H1 (cell line): ENCODE data around the gene APPL2. TPM values are rescaled to one million over a fixed set of nuclear protein-coding genes. Genes with fewer than 3 reads are reported as not detected.

ENCODE experiments used
- ATF2 ChIP-seq: IDR thresholded peaks from 2 replicates; pipeline ENCODE4 v1.6.1; 2012; ENCODE audit warnings: low read length, inconsistent platforms
- BACH1 ChIP-seq: IDR thresholded peaks from 2 replicates; pipeline ENCODE4 v1.6.1; 2012; ENCODE audit warnings: low read length, improper control_type of control experiment
- BRCA1 ChIP-seq: IDR thresholded peaks from 2 replicates; pipeline ENCODE4 v1.6.1; 2012; ENCODE audit warnings: low read depth, low read length, improper control_type of control experiment
- CBX8 ChIP-seq: fragments of 300-800, 300-1000 bp; sonication (generic); IDR thresholded peaks from 2 replicates; pipeline ENCODE4 v1.7.1; 2016; ENCODE audit warnings: low read depth, low read length, borderline replicate concordance
- CHD1 ChIP-seq: IDR thresholded peaks from 2 replicates; pipeline ENCODE4 v1.6.1; 2012; ENCODE audit warnings: low read depth, low read length, improper control_type of control experiment
- CHD2 ChIP-seq: IDR thresholded peaks from 2 replicates; pipeline ENCODE4 v1.6.1; 2012; ENCODE audit warnings: low read length, improper control_type of control experiment
- CREB1 ChIP-seq: IDR thresholded peaks from 2 replicates; pipeline ENCODE4 v1.6.1; 2012; ENCODE audit warnings: inconsistent platforms
- CTBP2 ChIP-seq: IDR thresholded peaks from 2 replicates; pipeline ENCODE4 v1.7.0; 2011; ENCODE audit warnings: borderline replicate concordance, mild to moderate bottlenecking, moderate library complexity, mixed read lengths, low read length; ENCODE audit not compliant: insufficient read depth, insufficient read length
- CTCF ChIP-seq, 3 experiments: IDR thresholded peaks; 1 replicate in 2 of 3; 2 replicates in 1 of 3; pipeline versions ENCODE4 v1.5.1 to v1.6.1; 2011; ENCODE audit warnings: low read length in 3 of 3, mild to moderate bottlenecking in 3 of 3, inconsistent platforms in 2 of 3, low read depth in 1 of 3, moderate library complexity in 1 of 3; ENCODE audit not compliant: insufficient read depth in 1 of 3; ENCODE audit errors: control extremely low read depth in 1 of 3
- FOSL1 ChIP-seq: IDR thresholded peaks from 2 replicates; pipeline ENCODE4 v1.6.1; 2011; ENCODE audit warnings: mild to moderate bottlenecking, low read depth, low read length, moderate library complexity; ENCODE audit not compliant: insufficient read depth
- GABPA ChIP-seq: IDR thresholded peaks from 2 replicates; pipeline ENCODE4 v1.6.1; 2011; ENCODE audit warnings: mild to moderate bottlenecking, low read length, moderate library complexity, borderline replicate concordance; ENCODE audit not compliant: insufficient read depth
- KDM1A ChIP-seq: fragments of 200-600, 300-600 bp; sonication (generic); IDR thresholded peaks from 2 replicates; pipeline ENCODE4 v1.7.1; 2016; ENCODE audit warnings: mild to moderate bottlenecking, low read length, borderline replicate concordance
- KDM4A ChIP-seq: IDR thresholded peaks from one replicate; pipeline ENCODE4 v1.7.1; 2012; ENCODE audit warnings: low read depth, mild to moderate bottlenecking, moderate library complexity, low read length, inconsistent platforms; ENCODE audit not compliant: severe bottlenecking
- KDM5A ChIP-seq: fragments of 200-600 bp; IDR thresholded peaks from 2 replicates; pipeline ENCODE4 v1.7.1; 2012; ENCODE audit warnings: mild to moderate bottlenecking, low read length, inconsistent platforms, mixed read lengths
- MAFK ChIP-seq: IDR thresholded peaks from 2 replicates; pipeline ENCODE4 v1.6.1; 2012; ENCODE audit warnings: low read depth, mild to moderate bottlenecking, improper control_type of control experiment, low read length
- POLR2A ChIP-seq, 2 experiments: IDR thresholded peaks; 1 replicate in 1 of 2; 2 replicates in 1 of 2; pipeline ENCODE4 v1.6.1; 2011; ENCODE audit warnings: low read depth in 2 of 2, low read length in 2 of 2, mild to moderate bottlenecking in 2 of 2; ENCODE audit errors: control extremely low read depth in 1 of 2
- POU5F1 ChIP-seq: IDR thresholded peaks from 2 replicates; pipeline ENCODE4 v1.6.1; 2011; ENCODE audit warnings: low read depth, mild to moderate bottlenecking, low read length, moderate library complexity
- RAD21 ChIP-seq, 2 experiments: IDR thresholded peaks in 1 of 2; conservative IDR thresholded peaks in 1 of 2; 2 replicates each; pipeline ENCODE4 v1.6.1; 2011; ENCODE audit warnings: low read depth in 2 of 2, low read length in 2 of 2, improper control_type of control experiment in 1 of 2, inconsistent platforms in 1 of 2, mild to moderate bottlenecking in 1 of 2, moderate library complexity in 1 of 2
- SIX5 ChIP-seq: IDR thresholded peaks from 2 replicates; pipeline ENCODE4 v1.6.1; 2011; ENCODE audit warnings: mild to moderate bottlenecking, low read depth, low read length
- TAF1 ChIP-seq: IDR thresholded peaks from 2 replicates; pipeline ENCODE4 v1.6.1; 2011; ENCODE audit warnings: mild to moderate bottlenecking, low read depth, low read length
- polyA plus RNA-seq, 7 experiments: library from polyadenylated mRNA; depleted of rRNA in 3 of 7; stranded (reverse) in 5 of 7; unstranded in 2 of 7; fragments of >200 nt in 5 of 7; fragments of 200-250 nt in 2 of 7; gene quantifications; 1 replicate in 5 of 7; 2 replicates in 1 of 7; 4 replicates in 1 of 7; pipeline versions ENCODE4 v1.2.1 to v1.2.3, GENCODE V29; 2011 to 2013; ENCODE audit warnings: missing spikeins in 2 of 7, mixed read lengths in 2 of 7
- total RNA-seq: library from RNA; stranded (reverse); fragmentation: NEBNext Ultra II Directional; extraction: Animal tissue kit (Norgen Biotek cat#: 25700); gene quantifications from 2 replicates; pipeline ENCODE4 v1.2.1, GENCODE V29; 2021

The APPL2 gene
- total and polyA plus RNA-seq, 2 of the 8 experiments (the other 6 are each of a cell fraction or from before 2014, with no cell fraction given): 8.9 to 22.9 TPM

GRCh38 chr12:105235732-105236476 is at the start of gene APPL2 (continued):
- TF ChIP-seq BACH1 (peak; percentile 42; the same call in 1 of the 2 replicates), ATF2 (no peak), GABPA (peak; percentile 97), CTCF (IDR thresholded peaks at IDR 0.05; ENCODE audit: control extremely low read depth in 1 of 3, insufficient read depth in 1 of 3, low read depth in 1 of 3, low read length in 3 of 3) (peak; percentile 26 to 44 (median 28)), FOSL1 (no peak), CHD1 (no peak), CREB1 (no peak), KDM5A (no peak), CTBP2 (no peak), KDM4A (peak; percentile 75), POU5F1 (no peak), POLR2A (IDR thresholded peaks at IDR 0.05; ENCODE audit: control extremely low read depth in 1 of 2, low read depth in 2 of 2, low read length in 2 of 2) (peak; percentile 55 to 66), KDM1A (no peak), CBX8 (no peak), MAFK (no peak), TAF1 (peak; percentile 81), BRCA1 (no peak), SIX5 (no peak), CHD2 (no peak), RAD21 (IDR thresholded peaks at IDR 0.05 in 1 of 2, conservative IDR thresholded peaks at IDR 0.05 in 1 of 2; ENCODE audit: low read depth in 2 of 2, low read length in 2 of 2) (0 out of 4 replicates have a peak, but pooled peaks have one; percentile 11 to 22)
